Thyroid gland (tissue), 4 donors: ENCODE results near the gene ELMO1. TPM values are rescaled to one million over a fixed set of nuclear protein-coding genes. Genes with fewer than 3 reads are reported as not detected.
A peak's percentile ranks its signal among the peaks of the same experiment; 100 is the strongest.

Experiments
- DNase-seq, 2 donors: peaks; one replicate each; pipeline ENCODE4 v3.0.0-alpha.2; 2019
- H3K27ac ChIP-seq, 3 donors: fragments of 200-600 bp; sonication (generic); 1 replicate in 2 of 3; 2 replicates in 1 of 3; pipeline ENCODE4 v1.5.1; 2016 to 2019; ENCODE audit warnings: mild to moderate bottlenecking in 1 of 3, moderate library complexity in 1 of 3
- H3K27me3 ChIP-seq: fragments of 200-600 bp; sonication (generic); one replicate; pipeline ENCODE4 v1.5.1; 2019
- H3K36me3 ChIP-seq, 2 donors: fragments of 200-600 bp; sonication (generic); one replicate each; pipeline ENCODE4 v1.5.1; 2016 to 2019
- H3K4me1 ChIP-seq, 2 donors: fragments of 200-600 bp; sonication (generic); one replicate each; pipeline ENCODE4 v1.5.1; 2017 to 2019
- H3K4me3 ChIP-seq, 3 donors: fragments of 200-600 bp; sonication (generic); replicated peaks in 1 of 3; 1 replicate in 2 of 3; 2 replicates in 1 of 3; pipeline ENCODE4 v1.5.1; 2016; ENCODE audit warnings: mild to moderate bottlenecking in 1 of 3
- H3K9me3 ChIP-seq: fragments of 200-600 bp; sonication (generic); one replicate; pipeline ENCODE4 v1.5.1; 2017
- POLR2A ChIP-seq, 2 donors: fragments of 450-650 bp; IDR thresholded peaks; one replicate each; pipeline ENCODE4 v1.6.1; 2017; ENCODE audit warnings: antibody characterized with exemption in 2 of 2, mild to moderate bottlenecking in 2 of 2, moderate library complexity in 1 of 2
- whole genome bisulfite sequencing, 2 donors: methylation state at CpG; one replicate each; pipeline ENCODE4 v1.1.5; 2017; 5-methylcytosine and 5-hydroxymethylcytosine counted together
- intact Hi-C: fragments of 100-400 bp; cut with DNase I; formaldehyde crosslinking; loops from one replicate; pipeline ENCODE4 v1.15.1; 2023
- total RNA-seq, 4 donors: library from RNA; depleted of rRNA; stranded (reverse); fragments of >200 nt; gene quantifications; one replicate each; pipeline ENCODE4 v1.2.3, GENCODE V29; 2016
- TF ChIP-seq, protein P1 (sequence below), 6 experiments: fragments of 200-600 bp in 3 of 6; fragments of 450-650 bp in 3 of 6; sonication (generic) in 3 of 6; IDR thresholded peaks; one replicate each; pipeline ENCODE4 v1.5.1; 2016 to 2019; ENCODE audit warnings: antibody characterized with exemption in 6 of 6, mild to moderate bottlenecking in 2 of 6, inconsistent platforms in 1 of 6, moderate library complexity in 1 of 6

The ELMO1 gene, protein sequence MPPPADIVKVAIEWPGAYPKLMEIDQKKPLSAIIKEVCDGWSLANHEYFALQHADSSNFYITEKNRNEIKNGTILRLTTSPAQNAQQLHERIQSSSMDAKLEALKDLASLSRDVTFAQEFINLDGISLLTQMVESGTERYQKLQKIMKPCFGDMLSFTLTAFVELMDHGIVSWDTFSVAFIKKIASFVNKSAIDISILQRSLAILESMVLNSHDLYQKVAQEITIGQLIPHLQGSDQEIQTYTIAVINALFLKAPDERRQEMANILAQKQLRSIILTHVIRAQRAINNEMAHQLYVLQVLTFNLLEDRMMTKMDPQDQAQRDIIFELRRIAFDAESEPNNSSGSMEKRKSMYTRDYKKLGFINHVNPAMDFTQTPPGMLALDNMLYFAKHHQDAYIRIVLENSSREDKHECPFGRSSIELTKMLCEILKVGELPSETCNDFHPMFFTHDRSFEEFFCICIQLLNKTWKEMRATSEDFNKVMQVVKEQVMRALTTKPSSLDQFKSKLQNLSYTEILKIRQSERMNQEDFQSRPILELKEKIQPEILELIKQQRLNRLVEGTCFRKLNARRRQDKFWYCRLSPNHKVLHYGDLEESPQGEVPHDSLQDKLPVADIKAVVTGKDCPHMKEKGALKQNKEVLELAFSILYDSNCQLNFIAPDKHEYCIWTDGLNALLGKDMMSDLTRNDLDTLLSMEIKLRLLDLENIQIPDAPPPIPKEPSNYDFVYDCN
- 100 to 1,000 TPM; 168 to 423 (median 312) TPM for total RNA-seq

GRCh38 chr7:37448636-37449361 is at the start of gene ELMO1:
Gene ELMO1 (minus strand): TSS chr7:37448864. CDS start chr7:37342690, 106,174 bp downstream.
- H3K27ac ChIP-seq: peak within 1 kb of the TSS; percentile 95 to 99 (median 97)
- H3K27me3 ChIP-seq: no peaks in the 10 kb centered on the region
- TF ChIP-seq POLR2A (IDR thresholded peaks at IDR 0.05): peak; percentile 29 to 89
- TF ChIP-seq, protein P1, sequence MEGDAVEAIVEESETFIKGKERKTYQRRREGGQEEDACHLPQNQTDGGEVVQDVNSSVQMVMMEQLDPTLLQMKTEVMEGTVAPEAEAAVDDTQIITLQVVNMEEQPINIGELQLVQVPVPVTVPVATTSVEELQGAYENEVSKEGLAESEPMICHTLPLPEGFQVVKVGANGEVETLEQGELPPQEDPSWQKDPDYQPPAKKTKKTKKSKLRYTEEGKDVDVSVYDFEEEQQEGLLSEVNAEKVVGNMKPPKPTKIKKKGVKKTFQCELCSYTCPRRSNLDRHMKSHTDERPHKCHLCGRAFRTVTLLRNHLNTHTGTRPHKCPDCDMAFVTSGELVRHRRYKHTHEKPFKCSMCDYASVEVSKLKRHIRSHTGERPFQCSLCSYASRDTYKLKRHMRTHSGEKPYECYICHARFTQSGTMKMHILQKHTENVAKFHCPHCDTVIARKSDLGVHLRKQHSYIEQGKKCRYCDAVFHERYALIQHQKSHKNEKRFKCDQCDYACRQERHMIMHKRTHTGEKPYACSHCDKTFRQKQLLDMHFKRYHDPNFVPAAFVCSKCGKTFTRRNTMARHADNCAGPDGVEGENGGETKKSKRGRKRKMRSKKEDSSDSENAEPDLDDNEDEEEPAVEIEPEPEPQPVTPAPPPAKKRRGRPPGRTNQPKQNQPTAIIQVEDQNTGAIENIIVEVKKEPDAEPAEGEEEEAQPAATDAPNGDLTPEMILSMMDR (IDR thresholded peaks at IDR 0.05): peak in 4 of 6 experiments; percentile 53 to 75 (median 62)
- no peaks in the 10 kb centered on the region for H3K9me3 ChIP-seq
- H3K4me3 ChIP-seq: peak within 1 kb of the TSS; percentile 61 to 93 (median 72)
- peak; percentile 78 to 79 for DNase-seq
- WGBS, 2 donors: 0% methylated on average over 27 to 45 of the region's 56 CpGs
- intact Hi-C loops: no loop called here
- H3K36me3 ChIP-seq: no peaks in the 10 kb centered on the region
- H3K4me1 ChIP-seq: peaks cover 30 to 34% of the 10 kb centered on the region in 2 donors

DNA sequence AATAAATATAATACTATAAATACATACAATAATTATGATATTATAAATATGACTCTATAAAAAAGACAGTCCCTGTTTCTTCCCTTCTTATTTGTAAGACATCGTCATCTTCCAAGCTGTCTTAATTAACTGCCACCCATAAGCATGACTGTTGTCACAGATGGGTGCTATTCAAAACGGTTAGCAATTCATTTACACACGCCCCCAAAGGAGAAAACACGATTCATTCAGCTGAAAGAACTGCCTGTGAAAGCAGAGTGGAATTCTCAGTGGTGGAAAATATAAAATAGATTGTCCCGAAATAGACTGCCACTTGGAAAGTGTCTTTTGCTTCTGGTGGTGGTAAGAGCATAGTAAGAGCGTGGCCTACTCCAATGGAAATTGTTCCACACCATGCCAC is 48.9 kb upstream of the ELMO1 start:
- no peak for DNase-seq
- peaks cover 4 to 5% of the 10 kb centered on the region in 2 donors for H3K4me1 ChIP-seq
- intact Hi-C loops: no loop called here
- no peak overlapping the region for H3K4me3 ChIP-seq
- H3K27me3 ChIP-seq: no peaks in the 10 kb centered on the region
- no peak for TF ChIP-seq POLR2A (IDR thresholded peaks at IDR 0.05)
- TF ChIP-seq, protein P1 (IDR thresholded peaks at IDR 0.05): no peak
- 66 to 75% methylated on average over 6 of the region's 6 CpGs for WGBS, 2 donors
- H3K27ac ChIP-seq: peak overlapping the region in 1 of 3 donors; percentile 62
- no peaks in the 10 kb centered on the region for H3K9me3 ChIP-seq
- no peaks in the 10 kb centered on the region for H3K36me3 ChIP-seq

DNA sequence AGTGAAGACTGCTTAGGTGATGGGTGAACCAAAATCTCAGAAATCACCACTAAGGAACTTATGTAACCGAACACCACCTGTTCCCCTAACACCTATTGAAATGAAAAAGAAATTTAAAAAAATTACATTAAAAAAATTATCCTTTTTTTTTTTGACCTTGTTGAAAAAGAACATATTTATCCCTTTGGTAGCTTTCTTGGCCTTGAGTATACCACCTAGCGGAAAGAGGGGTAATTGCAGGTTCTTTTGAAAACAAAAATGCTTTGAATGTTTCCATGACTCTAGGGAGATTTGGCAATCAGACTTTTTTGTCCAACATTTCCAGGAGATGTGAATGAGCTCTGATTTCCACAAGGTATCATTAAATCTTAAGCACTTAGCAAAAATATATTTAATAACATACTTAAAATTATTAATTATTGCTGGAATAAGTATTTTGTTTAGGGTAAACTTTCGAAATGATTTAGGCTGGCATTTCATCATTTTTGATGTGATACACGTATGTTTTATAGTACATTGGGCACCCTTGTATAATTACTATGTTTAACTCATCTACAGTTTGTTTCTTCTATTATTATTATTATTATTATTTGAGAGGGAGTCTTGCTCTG is 47.0 kb upstream of the ELMO1 start:
- Histone ChIP-seq H3K9me3 (no peaks in the 10 kb centered on the region), H3K4me1 (peaks cover 4 to 5% of the 10 kb centered on the region in 2 donors), H3K27ac (peak overlapping the region in 1 of 3 donors; percentile 18), H3K36me3 (no peaks in the 10 kb centered on the region), H3K4me3 (no peak overlapping the region), H3K27me3 (no peaks in the 10 kb centered on the region)
- intact Hi-C loops: no loop called here
- TF ChIP-seq POLR2A (IDR thresholded peaks at IDR 0.05): no peak
- TF ChIP-seq, protein P1 (IDR thresholded peaks at IDR 0.05): peak; percentile 43 to 76 (median 66)
- no peak for DNase-seq
- 62 to 63% methylated on average over 4 of the region's 4 CpGs for WGBS, 2 donors

- DNase-seq: no peak
- 57 to 64% methylated on average over 2 of the region's 2 CpGs for WGBS, 2 donors
- Histone ChIP-seq H3K27me3 (no peaks in the 10 kb centered on the region), H3K36me3 (no peaks in the 10 kb centered on the region), H3K4me3 (no peak overlapping the region), H3K4me1 (peaks cover 4 to 5% of the 10 kb centered on the region in 2 donors), H3K9me3 (no peaks in the 10 kb centered on the region), H3K27ac (peak overlapping the region in 1 of 3 donors; percentile 18)
- intact Hi-C loops: no loop called here
- TF ChIP-seq, protein P1 (IDR thresholded peaks at IDR 0.05): no peak
- no peak for TF ChIP-seq POLR2A (IDR thresholded peaks at IDR 0.05)
Observed at GRCh38 chr7:37494926-37495325, 46.3 kb upstream of the ELMO1 start.
